Right lobe of liver (tissue), 4 donors: ENCODE data around the gene IRX2.

Source experiments
- POLR2A ChIP-seq: fragments of 450-650 bp; IDR thresholded peaks from one replicate; pipeline ENCODE4 v1.6.1; 2017; ENCODE audit warnings: antibody characterized with exemption, mild to moderate bottlenecking
- TF ChIP-seq, protein P1 (sequence below), 4 donors: fragments of 200-600 bp in 3 of 4; fragments of 450-650 bp in 1 of 4; IDR thresholded peaks; one replicate each; pipeline versions ENCODE4 v1.5.1 to v1.8.0; 2016 to 2022; ENCODE audit warnings: antibody characterized with exemption in 4 of 4, mild to moderate bottlenecking in 2 of 4
- donor health status: DM: no; HTN: no; CAD: no.
- donor health status: DM: no; HTN: no; CAD: no.
- donor health status: DM: no; HTN: yes; CAD: no.

DNA sequence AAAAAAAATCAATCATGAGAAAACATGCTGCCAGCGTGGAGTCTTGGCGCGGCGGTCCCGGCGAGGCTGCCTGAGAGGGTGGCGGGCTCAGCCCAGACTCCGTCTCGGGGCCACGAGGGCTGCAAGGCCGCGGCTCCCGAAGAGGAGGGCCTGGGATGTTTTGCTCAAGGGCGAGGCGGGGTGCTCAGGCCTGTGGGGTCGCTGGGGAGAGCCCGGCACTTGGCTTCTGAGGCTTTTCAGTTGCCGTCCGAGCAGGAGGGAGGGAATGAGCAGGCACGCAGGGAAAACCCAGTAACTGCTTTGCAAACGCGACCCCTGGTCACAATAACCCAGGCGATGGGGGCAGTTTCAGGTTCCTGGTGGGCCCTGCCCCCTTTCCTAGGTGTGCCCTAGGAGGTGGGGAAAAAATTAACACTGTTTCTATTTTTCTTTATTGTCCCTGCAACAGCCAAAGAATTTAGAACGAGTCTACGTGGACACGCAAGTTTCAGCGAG lies 3.2 kb upstream of the IRX2 start:
- TF ChIP-seq, protein P1, sequence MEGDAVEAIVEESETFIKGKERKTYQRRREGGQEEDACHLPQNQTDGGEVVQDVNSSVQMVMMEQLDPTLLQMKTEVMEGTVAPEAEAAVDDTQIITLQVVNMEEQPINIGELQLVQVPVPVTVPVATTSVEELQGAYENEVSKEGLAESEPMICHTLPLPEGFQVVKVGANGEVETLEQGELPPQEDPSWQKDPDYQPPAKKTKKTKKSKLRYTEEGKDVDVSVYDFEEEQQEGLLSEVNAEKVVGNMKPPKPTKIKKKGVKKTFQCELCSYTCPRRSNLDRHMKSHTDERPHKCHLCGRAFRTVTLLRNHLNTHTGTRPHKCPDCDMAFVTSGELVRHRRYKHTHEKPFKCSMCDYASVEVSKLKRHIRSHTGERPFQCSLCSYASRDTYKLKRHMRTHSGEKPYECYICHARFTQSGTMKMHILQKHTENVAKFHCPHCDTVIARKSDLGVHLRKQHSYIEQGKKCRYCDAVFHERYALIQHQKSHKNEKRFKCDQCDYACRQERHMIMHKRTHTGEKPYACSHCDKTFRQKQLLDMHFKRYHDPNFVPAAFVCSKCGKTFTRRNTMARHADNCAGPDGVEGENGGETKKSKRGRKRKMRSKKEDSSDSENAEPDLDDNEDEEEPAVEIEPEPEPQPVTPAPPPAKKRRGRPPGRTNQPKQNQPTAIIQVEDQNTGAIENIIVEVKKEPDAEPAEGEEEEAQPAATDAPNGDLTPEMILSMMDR (IDR thresholded peaks at IDR 0.05): no peak
- TF ChIP-seq POLR2A: no peak
